ENCODE results near the gene AKAP11. TPM values are rescaled to one million over a fixed set of nuclear protein-coding genes. Genes with fewer than 3 reads are reported as not detected.

AKAP11 gene
- total RNA-seq, 1 donor from 2014 or later: 28.7 TPM

- DNase-seq (ENCODE audit: low spot score): no peak
Measured at GRCh38 chr13:42333613-42334328, 61.8 kb downstream of the AKAP11 start.

GRCh38 chr13:42334329-42334706, 62.4 kb downstream of the AKAP11 start:
- no peak for DNase-seq (ENCODE audit: low spot score)

- DNase-seq (ENCODE audit: low spot score): no peak
Measured at GRCh38 chr13:42337808-42338600, 66.1 kb downstream of the AKAP11 start.

DNA sequence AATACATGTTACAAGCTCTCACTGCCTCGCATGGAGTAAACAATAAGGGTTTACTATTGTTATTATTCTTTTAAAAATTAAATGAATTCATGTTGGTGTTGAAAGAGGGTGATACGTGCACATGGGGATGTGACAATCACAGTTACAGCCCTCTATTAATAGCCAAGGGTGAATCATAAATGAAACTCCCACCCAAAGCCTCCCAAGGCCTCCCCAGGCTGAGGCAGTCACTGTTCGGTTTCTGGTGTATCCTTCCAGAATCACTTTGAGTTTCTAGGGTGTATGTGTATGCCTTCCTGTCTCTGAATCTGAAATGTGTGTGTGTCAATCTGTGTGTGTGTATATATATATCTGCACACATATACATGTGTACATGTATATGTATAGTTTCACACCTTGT, 73.4 kb downstream of the AKAP11 start:
- DNase-seq (ENCODE audit: low spot score): no peak

GRCh38 chr13:42348576-42348975, 76.6 kb downstream of the AKAP11 start:
- DNase-seq (ENCODE audit: low spot score): no peak

GRCh38 chr13:42350141-42350540, 78.2 kb downstream of the AKAP11 start:
- DNase-seq (ENCODE audit: low spot score): no peak

DNA sequence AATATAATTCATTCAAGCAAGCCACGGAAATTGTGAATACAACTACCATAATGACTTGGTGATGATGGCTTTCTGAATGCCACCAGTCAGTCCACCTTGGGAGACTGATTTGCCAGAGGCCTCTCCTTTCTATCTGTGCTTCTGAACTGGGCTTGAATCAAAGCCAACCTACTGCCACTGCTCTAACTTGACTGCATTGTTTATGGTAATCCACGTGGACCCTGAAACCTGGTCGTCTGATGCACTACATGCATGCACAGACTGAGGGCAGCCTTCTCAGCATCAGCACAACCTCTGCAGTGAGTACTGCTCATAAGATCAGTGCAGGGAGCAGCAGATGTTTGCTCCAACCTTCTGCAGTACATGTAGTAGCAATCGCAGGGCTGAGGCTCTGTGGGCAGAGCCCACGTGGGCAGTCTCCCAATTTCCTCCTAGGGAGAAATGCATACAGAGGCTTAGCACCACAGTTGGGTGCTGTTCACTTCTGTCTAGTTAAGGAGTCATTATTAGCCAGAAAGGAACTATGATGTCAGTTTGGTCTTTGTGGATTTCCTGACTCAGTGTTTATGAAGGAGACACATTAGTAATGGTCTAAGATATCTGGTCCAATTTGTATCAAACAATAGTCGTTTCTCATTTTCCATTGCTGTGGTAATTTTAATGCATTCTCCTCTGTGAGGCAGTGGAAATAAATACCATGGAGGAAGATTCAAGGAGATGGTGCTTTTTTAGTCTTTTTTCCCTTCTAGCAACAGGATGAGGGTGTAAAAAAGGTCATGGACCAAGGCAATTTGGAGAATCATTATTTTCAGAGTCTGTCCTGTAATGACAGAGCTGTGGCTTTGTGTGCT, 82.5 kb downstream of the AKAP11 start:
- DNase-seq (ENCODE audit: low spot score): no peak

- DNase-seq (ENCODE audit: low spot score): no peak
Measured at GRCh38 chr13:42355092-42355485, 83.1 kb downstream of the AKAP11 start.

GRCh38 chr13:42355491-42356183, 83.7 kb downstream of the AKAP11 start:
- DNase-seq (ENCODE audit: low spot score): no peak

- DNase-seq (ENCODE audit: low spot score): no peak
Measured at GRCh38 chr13:42356184-42356575, 84.2 kb downstream of the AKAP11 start.

DNA sequence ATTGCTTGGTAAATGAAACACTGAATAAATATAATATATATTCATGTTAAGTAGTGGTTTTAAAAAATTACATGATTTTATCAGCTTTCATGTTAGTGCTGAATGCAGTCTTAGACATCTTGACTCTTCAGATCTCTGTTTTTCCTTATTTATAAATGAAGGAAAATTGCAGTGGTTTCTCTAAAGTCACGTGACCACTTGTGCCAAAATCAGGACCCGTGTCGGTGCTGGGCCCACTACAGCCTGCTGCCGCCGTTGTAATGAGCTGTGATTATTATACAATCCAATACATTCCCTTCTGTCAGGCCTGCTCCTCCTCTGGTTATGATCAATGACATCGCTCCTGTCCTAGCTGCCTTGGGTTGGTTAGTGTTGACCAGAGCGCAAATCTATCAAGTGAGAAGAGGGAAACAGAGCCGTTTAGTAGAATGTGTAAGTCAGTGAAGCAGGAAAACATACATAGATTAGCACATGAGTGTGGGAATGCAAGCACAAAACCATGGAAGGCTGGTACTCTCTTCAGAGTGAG, 88.2 kb downstream of the AKAP11 start:
- DNase-seq (ENCODE audit: low spot score): no peak

- no peak for DNase-seq (ENCODE audit: low spot score)
Measured at GRCh38 chr13:42361701-42362100, 89.7 kb downstream of the AKAP11 start.

GRCh38 chr13:42363941-42364612, 92.1 kb downstream of the AKAP11 start:
- DNase-seq (ENCODE audit: low spot score): no peak

GRCh38 chr13:42364613-42365000, 92.7 kb downstream of the AKAP11 start:
- no peak for DNase-seq (ENCODE audit: low spot score)

DNA sequence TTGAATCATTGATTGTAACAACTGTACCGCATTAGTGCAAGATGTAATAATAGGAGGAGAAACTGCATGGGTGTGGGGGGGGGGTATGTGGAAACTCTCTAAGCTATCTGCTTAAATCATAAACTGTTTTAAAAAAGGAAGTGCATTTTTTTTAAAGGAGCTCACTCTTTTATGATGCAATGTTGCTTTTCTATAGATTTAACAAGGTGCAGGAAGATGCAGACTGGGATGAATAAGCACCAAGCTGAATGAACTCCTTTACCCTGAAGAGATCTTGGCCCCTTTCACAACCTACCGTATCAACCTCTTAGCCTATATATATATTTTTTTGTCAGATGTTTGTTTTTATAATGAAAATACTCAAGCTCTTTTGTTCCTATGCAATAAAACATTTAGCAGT, 95.9 kb downstream of the AKAP11 start:
- DNase-seq (ENCODE audit: low spot score): no peak

DNA sequence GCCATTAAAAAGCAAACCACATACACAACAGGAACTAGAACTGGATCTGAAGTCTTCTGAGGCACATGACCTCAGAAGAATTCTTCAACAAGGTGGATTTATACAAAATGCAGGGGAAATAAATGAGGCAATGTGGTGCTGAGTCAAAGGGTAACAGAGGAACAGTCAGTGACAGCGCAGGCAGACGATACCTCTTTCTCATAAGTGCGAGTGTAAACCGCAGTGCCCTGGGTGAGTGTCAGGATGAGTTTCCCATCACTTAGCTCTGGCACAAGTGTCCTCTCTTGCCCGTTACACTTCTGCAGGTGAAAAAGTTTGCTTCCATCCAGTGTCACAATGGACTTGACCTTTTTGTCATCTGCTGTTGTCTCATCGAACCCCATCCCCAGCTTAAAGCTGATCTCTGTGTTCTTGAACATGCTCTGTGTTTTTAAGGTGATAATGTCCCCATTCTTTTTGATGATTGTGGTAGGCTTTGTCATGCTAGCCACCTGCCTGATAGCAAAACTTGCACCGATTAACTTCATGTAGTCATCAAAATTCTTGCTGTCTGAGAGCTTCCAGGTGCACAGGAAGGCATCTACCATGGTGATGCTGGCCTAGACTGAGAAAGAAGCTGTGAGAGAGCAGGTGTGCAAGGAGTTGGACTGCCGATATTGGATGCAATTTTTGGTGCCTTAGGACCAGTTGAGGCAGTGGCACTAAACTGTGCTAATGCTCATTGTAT, 97.3 kb downstream of the AKAP11 start:
- no peak for DNase-seq (ENCODE audit: low spot score)

DNA sequence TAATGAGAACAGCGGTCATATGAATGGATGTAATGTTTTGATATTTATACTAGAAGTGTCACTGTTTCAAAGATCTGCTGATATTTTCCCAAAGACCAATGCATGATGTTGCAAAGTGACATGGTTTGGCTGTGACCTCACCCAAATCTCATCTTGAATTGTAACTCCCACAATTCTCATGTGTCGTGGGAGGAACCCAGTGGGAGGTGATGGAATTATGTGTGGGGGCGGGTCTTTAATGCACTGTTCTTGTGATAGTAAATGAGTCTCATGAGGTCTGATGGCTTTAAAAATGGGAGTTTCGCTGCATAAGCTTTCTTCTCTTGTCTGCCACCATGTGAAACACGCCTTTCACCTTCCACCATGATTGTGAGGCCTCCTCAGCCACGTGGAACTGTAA, 98.3 kb downstream of the AKAP11 start:
- DNase-seq (ENCODE audit: low spot score): no peak

All from mesenteric fat pad (tissue), 1 donor.